ENCODE data around the gene ARMC9.

ARMC9 gene

DNA sequence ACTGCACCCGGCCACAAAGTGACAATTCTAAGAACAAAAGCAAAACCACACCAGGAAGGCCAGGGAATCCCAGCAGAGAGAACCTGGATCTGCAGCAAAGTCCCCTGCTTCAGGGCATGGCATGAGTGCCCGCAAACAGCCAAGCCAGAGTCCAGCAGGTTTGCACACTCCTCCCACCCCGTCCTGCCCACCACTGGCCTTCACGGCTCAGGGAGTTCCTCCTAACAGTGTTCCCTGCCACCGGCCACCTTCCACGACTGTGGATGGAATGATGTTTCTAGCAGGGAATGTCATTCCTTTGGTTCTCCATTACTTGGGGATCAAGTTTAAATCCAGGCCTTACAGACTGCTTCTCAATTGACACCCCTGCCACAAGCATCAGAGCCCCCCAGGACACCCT, 155.0 kb downstream of the ARMC9 start:
- Histone ChIP-seq H3K9me3 (ENCODE audit: control insufficient read depth in 5 of 5, low read length in 5 of 5) (no peaks in the 10 kb centered on the region), H3K9ac (ENCODE audit: low read length in 5 of 5) (no peak overlapping the region), H3K27ac (ENCODE audit: low read depth, low read length) (no peak overlapping the region), H3K4me3 (ENCODE audit: low read depth in 1 of 5, low read length in 5 of 5) (no peak overlapping the region), H3K36me3 (ENCODE audit: control insufficient read depth in 5 of 5, insufficient read depth in 5 of 5, low read length in 5 of 5) (no peaks in the 10 kb centered on the region), H3K27me3 (ENCODE audit: control insufficient read depth in 5 of 5, insufficient read depth in 4 of 5, low read length in 5 of 5) (no peaks in the 10 kb centered on the region), H3K4me1 (ENCODE audit: control insufficient read depth in 5 of 5, insufficient read depth in 5 of 5, low read length in 5 of 5) (peaks cover 0 to 3% (median 0%) of the 10 kb centered on the region in 5 donors)

DNA sequence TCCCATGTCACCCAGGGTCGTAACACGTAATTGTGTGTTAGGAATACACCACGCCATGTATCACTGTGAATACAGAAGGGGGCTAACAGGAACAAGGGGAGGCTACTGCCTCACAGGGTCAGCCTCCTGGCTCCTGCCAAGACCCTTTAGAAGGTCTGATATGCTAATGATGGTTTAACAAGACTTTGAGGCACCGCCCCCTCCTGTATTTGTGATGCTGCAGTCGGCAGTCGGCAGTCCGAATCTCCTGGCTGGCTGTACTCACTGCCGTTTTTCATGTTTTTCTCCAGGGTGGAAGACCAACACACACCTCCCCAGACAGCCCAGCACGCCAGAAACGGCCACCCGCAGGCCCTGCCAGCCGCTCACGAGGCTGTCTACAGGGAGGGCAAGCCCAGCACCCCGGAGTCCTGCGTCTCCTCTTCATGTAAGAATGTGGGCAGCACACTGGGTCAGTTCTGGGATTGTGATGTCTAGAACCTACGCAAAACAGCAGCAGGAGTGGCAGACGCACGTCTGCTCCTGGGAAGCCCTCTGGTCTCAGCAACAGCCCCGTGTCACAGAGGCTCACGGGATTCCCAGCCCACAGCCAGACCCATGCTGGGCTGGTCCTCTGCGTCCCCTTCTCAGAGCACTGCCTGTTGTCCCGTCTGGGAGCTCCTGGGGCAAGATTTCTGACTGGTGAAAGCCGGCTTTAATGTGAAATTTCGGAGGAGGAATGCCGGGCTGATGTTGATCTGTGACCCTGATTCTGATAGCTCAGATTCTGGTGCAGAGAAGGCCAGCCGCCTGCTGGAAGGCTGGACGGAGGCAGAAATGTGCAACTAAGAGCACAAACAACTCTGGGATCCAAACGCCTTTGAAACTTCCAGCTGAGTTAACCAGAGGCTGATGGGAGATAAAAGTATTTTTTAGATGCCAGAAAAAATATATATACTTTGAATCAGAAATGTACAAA, 157.4 kb downstream of the ARMC9 start:
- Histone ChIP-seq H3K27me3 (ENCODE audit: control insufficient read depth in 5 of 5, insufficient read depth in 4 of 5, low read length in 5 of 5) (no peaks in the 10 kb centered on the region), H3K4me3 (ENCODE audit: low read depth in 1 of 5, low read length in 5 of 5) (no peak overlapping the region), H3K4me1 (ENCODE audit: control insufficient read depth in 5 of 5, insufficient read depth in 5 of 5, low read length in 5 of 5) (peaks cover 0 to 4% (median 0%) of the 10 kb centered on the region in 5 donors), H3K36me3 (ENCODE audit: control insufficient read depth in 5 of 5, insufficient read depth in 5 of 5, low read length in 5 of 5) (no peaks in the 10 kb centered on the region), H3K9ac (ENCODE audit: low read length in 5 of 5) (no peak overlapping the region), H3K27ac (ENCODE audit: low read depth, low read length) (no peak overlapping the region), H3K9me3 (ENCODE audit: control insufficient read depth in 5 of 5, low read length in 5 of 5) (no peaks in the 10 kb centered on the region)

DNA sequence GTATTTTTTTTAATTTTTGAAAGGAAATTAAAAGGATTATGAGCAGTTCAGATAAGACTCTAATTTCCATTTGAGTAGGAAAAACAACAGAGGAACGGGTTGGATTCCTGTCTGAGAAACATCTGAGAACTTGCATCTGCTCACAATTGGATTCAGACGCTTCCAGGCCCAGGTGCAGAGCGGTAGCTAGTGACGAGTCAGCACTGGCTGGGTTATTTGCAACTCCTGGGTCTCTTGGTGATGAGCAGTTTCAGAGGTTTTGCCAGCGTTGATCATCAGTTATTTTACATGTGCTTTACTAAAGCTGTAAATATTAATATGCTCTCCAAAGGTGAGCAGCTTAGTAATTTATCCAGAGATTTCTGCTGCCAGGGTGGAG, 158.0 kb downstream of the ARMC9 start:
- H3K9me3 ChIP-seq (ENCODE audit: control insufficient read depth in 5 of 5, low read length in 5 of 5), result no peaks in the 10 kb centered on the region
- no peak overlapping the region for H3K9ac ChIP-seq (ENCODE audit: low read length in 5 of 5)
- H3K4me1 ChIP-seq (ENCODE audit: control insufficient read depth in 5 of 5, insufficient read depth in 5 of 5, low read length in 5 of 5), result peaks cover 0 to 5% (median under 1%) of the 10 kb centered on the region in 5 donors
- H3K27me3 ChIP-seq (ENCODE audit: control insufficient read depth in 5 of 5, insufficient read depth in 4 of 5, low read length in 5 of 5), result no peaks in the 10 kb centered on the region
- H3K27ac ChIP-seq (ENCODE audit: low read depth, low read length), result no peak overlapping the region
- no peaks in the 10 kb centered on the region for H3K36me3 ChIP-seq (ENCODE audit: control insufficient read depth in 5 of 5, insufficient read depth in 5 of 5, low read length in 5 of 5)
- H3K4me3 ChIP-seq (ENCODE audit: low read depth in 1 of 5, low read length in 5 of 5), result no peak overlapping the region

DNA sequence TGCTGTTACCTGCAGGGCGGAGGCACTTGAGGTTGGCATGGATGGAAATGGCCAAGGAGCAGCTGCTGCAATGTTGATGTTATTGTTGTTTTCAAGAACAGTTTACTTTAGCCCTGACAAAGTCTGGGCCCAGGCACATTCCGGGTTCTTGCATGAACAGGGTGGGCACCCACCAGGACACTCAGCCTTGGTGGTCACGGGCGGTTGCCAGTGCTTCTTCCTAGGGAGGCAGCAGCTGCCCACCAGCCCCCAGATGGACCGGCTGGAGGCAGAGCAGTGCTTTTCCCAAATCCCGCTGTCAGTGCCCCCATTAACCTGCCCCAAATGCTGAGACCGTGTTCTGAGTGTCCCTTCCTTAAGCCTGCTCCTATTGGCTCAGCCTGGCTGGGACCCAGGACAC, 158.6 kb downstream of the ARMC9 start:
- peaks cover 0 to 11% (median 7%) of the 10 kb centered on the region in 5 donors for H3K4me1 ChIP-seq (ENCODE audit: control insufficient read depth in 5 of 5, insufficient read depth in 5 of 5, low read length in 5 of 5)
- no peak overlapping the region for H3K9ac ChIP-seq (ENCODE audit: low read length in 5 of 5)
- no peak overlapping the region for H3K27ac ChIP-seq (ENCODE audit: low read depth, low read length)
- no peaks in the 10 kb centered on the region for H3K9me3 ChIP-seq (ENCODE audit: control insufficient read depth in 5 of 5, low read length in 5 of 5)
- H3K27me3 ChIP-seq (ENCODE audit: control insufficient read depth in 5 of 5, insufficient read depth in 4 of 5, low read length in 5 of 5), result no peaks in the 10 kb centered on the region
- H3K36me3 ChIP-seq (ENCODE audit: control insufficient read depth in 5 of 5, insufficient read depth in 5 of 5, low read length in 5 of 5), result no peaks in the 10 kb centered on the region
- H3K4me3 ChIP-seq (ENCODE audit: low read depth in 1 of 5, low read length in 5 of 5), result no peak overlapping the region

DNA sequence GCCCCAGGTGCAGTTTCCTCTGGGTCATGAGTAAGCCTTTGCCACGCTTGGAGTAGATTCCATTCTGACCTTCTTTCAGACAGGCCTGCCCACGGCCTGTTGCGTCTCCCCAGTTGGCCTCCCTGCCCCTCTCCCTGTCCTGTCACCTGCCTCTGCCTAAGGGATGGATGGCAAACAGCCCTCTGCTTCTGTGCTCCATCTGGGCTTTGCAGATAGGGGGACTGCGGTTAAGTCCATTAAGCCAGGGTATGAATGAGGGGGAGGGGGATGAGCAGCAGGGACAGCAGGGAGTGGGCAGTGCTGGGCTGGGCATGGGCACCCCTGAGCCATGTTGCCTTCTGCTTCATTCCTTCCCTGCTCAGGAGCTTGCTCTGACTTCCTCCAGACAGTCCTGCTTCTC, 159.5 kb downstream of the ARMC9 start:
- Histone ChIP-seq H3K9me3 (ENCODE audit: control insufficient read depth in 5 of 5, low read length in 5 of 5) (no peaks in the 10 kb centered on the region), H3K4me3 (ENCODE audit: low read depth in 1 of 5, low read length in 5 of 5) (no peak overlapping the region), H3K4me1 (ENCODE audit: control insufficient read depth in 5 of 5, insufficient read depth in 5 of 5, low read length in 5 of 5) (peaks cover 0 to 16% (median 12%) of the 10 kb centered on the region in 5 donors), H3K9ac (ENCODE audit: low read length in 5 of 5) (no peak overlapping the region), H3K36me3 (ENCODE audit: control insufficient read depth in 5 of 5, insufficient read depth in 5 of 5, low read length in 5 of 5) (no peaks in the 10 kb centered on the region), H3K27me3 (ENCODE audit: control insufficient read depth in 5 of 5, insufficient read depth in 4 of 5, low read length in 5 of 5) (no peaks in the 10 kb centered on the region), H3K27ac (ENCODE audit: low read depth, low read length) (no peak overlapping the region)

DNA sequence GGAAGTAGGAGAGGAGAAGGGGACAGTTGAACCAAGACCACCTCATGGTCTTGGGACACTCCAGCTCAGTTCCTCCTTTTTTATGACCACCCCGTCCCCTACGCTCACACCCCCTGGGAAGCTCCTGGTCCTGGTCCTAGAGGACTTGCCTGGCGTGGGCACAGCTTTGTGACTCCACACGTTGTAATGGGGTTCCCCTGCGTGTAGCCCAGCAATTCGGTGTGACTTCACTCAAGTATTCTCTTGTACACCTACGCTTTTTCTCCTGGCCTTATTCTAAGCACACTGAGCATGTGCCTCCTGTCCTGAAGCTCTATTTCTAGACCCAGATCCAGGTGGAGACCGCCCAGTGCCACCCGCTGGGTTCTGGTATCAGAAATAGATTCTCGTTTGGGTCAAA, 161.0 kb downstream of the ARMC9 start:
- Histone ChIP-seq H3K9ac (ENCODE audit: low read length in 5 of 5) (no peak overlapping the region), H3K4me1 (ENCODE audit: control insufficient read depth in 5 of 5, insufficient read depth in 5 of 5, low read length in 5 of 5) (peaks cover 0 to 17% (median 14%) of the 10 kb centered on the region in 5 donors), H3K27ac (ENCODE audit: low read depth, low read length) (no peak overlapping the region), H3K36me3 (ENCODE audit: control insufficient read depth in 5 of 5, insufficient read depth in 5 of 5, low read length in 5 of 5) (no peaks in the 10 kb centered on the region), H3K4me3 (ENCODE audit: low read depth in 1 of 5, low read length in 5 of 5) (no peak overlapping the region), H3K27me3 (ENCODE audit: control insufficient read depth in 5 of 5, insufficient read depth in 4 of 5, low read length in 5 of 5) (no peaks in the 10 kb centered on the region), H3K9me3 (ENCODE audit: control insufficient read depth in 5 of 5, low read length in 5 of 5) (no peaks in the 10 kb centered on the region)

DNA sequence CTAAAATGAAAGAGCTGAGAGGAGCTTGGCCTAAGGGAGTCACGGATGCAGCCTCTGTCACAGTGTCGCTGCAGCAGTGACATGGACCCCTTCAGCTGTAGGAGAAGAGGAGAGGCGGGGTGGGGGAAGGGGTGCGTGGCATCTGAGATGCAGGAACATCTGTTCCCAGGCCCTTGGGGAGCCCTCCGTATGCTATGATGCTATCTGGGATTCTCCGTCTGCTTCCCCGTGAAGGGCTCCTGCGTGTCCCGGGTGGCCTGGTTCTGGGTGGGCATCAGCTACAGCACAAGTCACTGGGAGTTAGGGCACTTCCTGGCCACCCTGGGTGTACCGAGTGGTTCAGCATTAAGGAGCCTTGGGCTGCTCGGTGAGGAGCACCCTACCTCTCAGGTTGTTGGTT, 161.5 kb downstream of the ARMC9 start:
- H3K4me3 ChIP-seq (ENCODE audit: low read depth in 1 of 5, low read length in 5 of 5), result no peak overlapping the region
- peaks cover 0 to 18% (median 17%) of the 10 kb centered on the region in 5 donors for H3K4me1 ChIP-seq (ENCODE audit: control insufficient read depth in 5 of 5, insufficient read depth in 5 of 5, low read length in 5 of 5)
- H3K9me3 ChIP-seq (ENCODE audit: control insufficient read depth in 5 of 5, low read length in 5 of 5), result no peaks in the 10 kb centered on the region
- no peaks in the 10 kb centered on the region for H3K36me3 ChIP-seq (ENCODE audit: control insufficient read depth in 5 of 5, insufficient read depth in 5 of 5, low read length in 5 of 5)
- H3K9ac ChIP-seq (ENCODE audit: low read length in 5 of 5), result no peak overlapping the region
- H3K27ac ChIP-seq (ENCODE audit: low read depth, low read length), result no peak overlapping the region
- H3K27me3 ChIP-seq (ENCODE audit: control insufficient read depth in 5 of 5, insufficient read depth in 4 of 5, low read length in 5 of 5), result no peaks in the 10 kb centered on the region

DNA sequence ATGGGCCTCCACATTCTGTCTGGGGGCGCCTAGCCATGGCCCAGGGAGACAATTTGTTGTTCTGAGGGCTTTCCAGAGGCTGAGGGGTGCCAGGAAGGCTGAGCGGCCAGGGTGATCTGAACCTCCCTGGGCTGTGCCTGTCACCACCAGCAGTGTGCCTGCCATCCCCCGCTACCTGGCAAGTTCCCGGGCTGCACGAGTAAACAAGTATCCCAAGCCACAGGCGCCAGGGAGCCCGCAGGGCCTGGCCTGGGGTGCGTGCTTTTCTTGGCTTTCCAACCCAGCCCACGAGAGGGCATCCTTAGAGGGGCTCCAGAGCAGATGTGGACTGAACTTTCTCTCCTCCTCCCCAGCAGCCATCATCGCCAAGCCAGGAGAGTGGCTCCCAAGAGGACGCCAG, 162.0 kb downstream of the ARMC9 start:
- Histone ChIP-seq H3K9ac (ENCODE audit: low read length in 5 of 5) (no peak overlapping the region), H3K27me3 (ENCODE audit: control insufficient read depth in 5 of 5, insufficient read depth in 4 of 5, low read length in 5 of 5) (no peaks in the 10 kb centered on the region), H3K9me3 (ENCODE audit: control insufficient read depth in 5 of 5, low read length in 5 of 5) (no peaks in the 10 kb centered on the region), H3K27ac (ENCODE audit: low read depth, low read length) (no peak overlapping the region), H3K4me3 (ENCODE audit: low read depth in 1 of 5, low read length in 5 of 5) (no peak overlapping the region), H3K36me3 (ENCODE audit: control insufficient read depth in 5 of 5, insufficient read depth in 5 of 5, low read length in 5 of 5) (no peaks in the 10 kb centered on the region), H3K4me1 (ENCODE audit: control insufficient read depth in 5 of 5, insufficient read depth in 5 of 5, low read length in 5 of 5) (peaks cover 0 to 20% (median 17%) of the 10 kb centered on the region in 5 donors)

DNA sequence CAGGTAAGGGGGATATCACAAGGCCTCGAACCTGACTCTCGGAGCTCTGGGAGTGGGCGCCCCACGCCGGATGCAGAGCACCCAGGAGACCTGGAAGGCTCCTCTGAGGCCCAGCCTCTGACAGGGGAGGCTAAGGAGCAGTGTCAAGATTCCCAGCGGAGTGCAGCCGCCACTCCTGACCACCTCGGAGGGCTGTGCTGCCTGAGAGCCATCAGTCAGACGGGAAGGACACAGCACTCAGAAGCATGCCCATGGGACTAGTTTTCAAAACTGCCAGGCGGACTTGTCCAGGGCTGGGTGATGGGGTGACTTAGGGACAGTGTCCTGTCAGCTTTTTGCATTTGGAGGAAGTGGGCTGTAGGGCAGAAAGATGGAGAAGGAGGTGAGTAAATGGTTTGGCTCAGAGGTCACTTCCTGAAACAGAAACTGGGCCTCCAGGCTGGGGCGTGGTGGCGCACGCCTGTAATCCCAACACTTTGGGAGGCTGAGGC, 162.5 kb downstream of the ARMC9 start:
- Histone ChIP-seq H3K9me3 (ENCODE audit: control insufficient read depth in 5 of 5, low read length in 5 of 5) (no peaks in the 10 kb centered on the region), H3K9ac (ENCODE audit: low read length in 5 of 5) (no peak overlapping the region), H3K36me3 (ENCODE audit: control insufficient read depth in 5 of 5, insufficient read depth in 5 of 5, low read length in 5 of 5) (no peaks in the 10 kb centered on the region), H3K4me1 (ENCODE audit: control insufficient read depth in 5 of 5, insufficient read depth in 5 of 5, low read length in 5 of 5) (peaks cover 0 to 20% (median 17%) of the 10 kb centered on the region in 5 donors), H3K27ac (ENCODE audit: low read depth, low read length) (no peak overlapping the region), H3K4me3 (ENCODE audit: low read depth in 1 of 5, low read length in 5 of 5) (no peak overlapping the region), H3K27me3 (ENCODE audit: control insufficient read depth in 5 of 5, insufficient read depth in 4 of 5, low read length in 5 of 5) (no peaks in the 10 kb centered on the region)

DNA sequence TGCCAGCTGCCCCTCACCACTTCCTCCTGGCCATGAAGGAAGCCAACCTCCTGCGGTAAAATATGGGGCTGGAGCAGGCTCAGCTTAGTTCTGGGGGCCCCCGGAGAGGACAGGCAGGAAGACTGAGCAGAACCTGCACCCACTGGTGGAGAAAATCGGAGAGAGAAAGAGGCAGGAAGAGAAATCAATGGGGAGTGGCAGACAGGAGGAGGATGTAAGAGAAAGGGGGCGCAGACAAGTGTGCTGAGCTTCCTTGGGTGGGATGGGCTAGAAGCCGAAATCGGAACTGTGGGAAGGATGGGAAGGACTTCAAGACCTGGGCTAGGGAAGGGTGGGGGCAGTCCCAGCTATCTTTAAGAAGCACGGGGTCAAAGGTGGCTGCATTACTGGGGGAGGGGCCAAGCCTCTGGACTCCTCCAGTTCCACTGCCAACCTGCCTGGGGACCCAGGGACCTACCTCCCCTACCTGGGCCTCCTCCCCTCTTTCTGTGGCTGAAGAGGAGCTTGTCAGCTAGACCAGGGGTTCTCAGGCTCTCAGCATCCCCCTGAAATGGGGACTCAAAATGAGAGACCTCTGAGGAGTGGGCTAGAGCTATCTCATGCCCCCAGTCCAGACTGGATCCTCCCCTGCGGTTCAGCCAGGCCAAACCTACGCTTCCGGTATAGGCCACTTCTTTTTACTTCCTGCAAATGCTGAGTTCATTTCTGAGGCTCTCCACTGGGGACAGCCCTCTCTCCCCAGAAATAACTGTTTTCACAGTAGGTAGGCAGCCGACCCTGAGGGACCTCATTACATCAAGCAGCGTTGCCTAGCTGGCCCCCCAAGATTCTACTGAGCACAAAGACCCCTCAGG, 163.5 kb downstream of the ARMC9 start:
- no peaks in the 10 kb centered on the region for H3K9me3 ChIP-seq (ENCODE audit: control insufficient read depth in 5 of 5, low read length in 5 of 5)
- peaks cover 0 to 20% (median 17%) of the 10 kb centered on the region in 5 donors for H3K4me1 ChIP-seq (ENCODE audit: control insufficient read depth in 5 of 5, insufficient read depth in 5 of 5, low read length in 5 of 5)
- no peaks in the 10 kb centered on the region for H3K27me3 ChIP-seq (ENCODE audit: control insufficient read depth in 5 of 5, insufficient read depth in 4 of 5, low read length in 5 of 5)
- H3K36me3 ChIP-seq (ENCODE audit: control insufficient read depth in 5 of 5, insufficient read depth in 5 of 5, low read length in 5 of 5), result no peaks in the 10 kb centered on the region
- peak overlapping the region; percentile 37 for H3K27ac ChIP-seq (ENCODE audit: low read depth, low read length)
- H3K4me3 ChIP-seq (ENCODE audit: low read depth in 1 of 5, low read length in 5 of 5), result no peak overlapping the region
- no peak overlapping the region for H3K9ac ChIP-seq (ENCODE audit: low read length in 5 of 5)
